ENCODE data around the gene AREL1. TPM values are rescaled to one million over a fixed set of nuclear protein-coding genes. Genes with fewer than 3 reads are reported as not detected.

Gene AREL1
- total and polyA plus RNA-seq, 2 donors = 12.2 to 15.5 TPM

GRCh38 chr14:74656964-74657363, 55.9 kb downstream of the AREL1 start:
- no peak for DNase-seq (ENCODE audit: low read depth in 6 of 9, low spot score in 9 of 9)
- peaks cover 17 to 22% of the 10 kb centered on the region in 2 donors for H3K36me3 ChIP-seq (ENCODE audit: control insufficient read depth in 2 of 2, insufficient read depth in 2 of 2, low read length in 1 of 2)
- 92% methylated on average over 3 of the region's 3 CpGs for WGBS
- H3K4me1 ChIP-seq (ENCODE audit: control insufficient read depth in 2 of 2, insufficient read depth in 2 of 2, low read length in 2 of 2) = no peaks in the 10 kb centered on the region
- no peaks in the 10 kb centered on the region for H3K27me3 ChIP-seq (ENCODE audit: control insufficient read depth in 2 of 2, insufficient read depth in 1 of 2, low read length in 1 of 2)
- H3K4me3 ChIP-seq (ENCODE audit: low read length in 2 of 2) = no peak overlapping the region
- H3K27ac ChIP-seq (ENCODE audit: low read depth in 1 of 2, low read length in 1 of 2) = no peak overlapping the region
- H3K9me3 ChIP-seq (ENCODE audit: control insufficient read depth in 2 of 2, insufficient read depth in 1 of 2, low read length in 1 of 2) = no peaks in the 10 kb centered on the region

- no peak for DNase-seq (ENCODE audit: low read depth in 6 of 9, low spot score in 9 of 9)
- 97% methylated on average over 2 of the region's 2 CpGs for WGBS
- H3K4me3 ChIP-seq (ENCODE audit: low read length in 2 of 2) = no peak overlapping the region
- no peaks in the 10 kb centered on the region for H3K4me1 ChIP-seq (ENCODE audit: control insufficient read depth in 2 of 2, insufficient read depth in 2 of 2, low read length in 2 of 2)
- no peaks in the 10 kb centered on the region for H3K9me3 ChIP-seq (ENCODE audit: control insufficient read depth in 2 of 2, insufficient read depth in 1 of 2, low read length in 1 of 2)
- H3K27me3 ChIP-seq (ENCODE audit: control insufficient read depth in 2 of 2, insufficient read depth in 1 of 2, low read length in 1 of 2) = no peaks in the 10 kb centered on the region
- H3K36me3 ChIP-seq (ENCODE audit: control insufficient read depth in 2 of 2, insufficient read depth in 2 of 2, low read length in 1 of 2) = peaks cover 7 to 11% of the 10 kb centered on the region in 2 donors
- no peak overlapping the region for H3K27ac ChIP-seq (ENCODE audit: low read depth in 1 of 2, low read length in 1 of 2)
Measured at GRCh38 chr14:74655599-74656395, 57.1 kb downstream of the AREL1 start.

DNA sequence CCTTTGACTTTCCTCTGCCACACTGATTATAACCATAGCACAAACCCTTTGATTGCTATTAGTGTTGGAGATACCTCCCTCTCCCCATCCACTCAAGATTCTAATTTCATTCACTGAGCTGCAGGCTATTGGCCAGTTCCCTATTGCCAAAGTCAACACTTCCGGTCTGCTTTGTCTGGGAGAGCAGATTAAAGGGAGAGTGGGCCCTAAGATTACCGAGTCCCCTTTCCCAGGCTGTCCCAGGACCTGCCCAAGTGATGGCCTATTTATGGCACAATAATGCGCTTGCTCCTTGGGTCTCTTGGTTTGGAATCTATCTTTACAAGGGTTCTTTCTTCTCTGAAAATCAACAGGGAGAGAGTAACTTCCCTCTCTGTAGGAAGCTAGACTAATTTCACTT, 57.9 kb downstream of the AREL1 start:
- H3K27ac ChIP-seq (ENCODE audit: low read depth in 1 of 2, low read length in 1 of 2) = no peak overlapping the region
- H3K36me3 ChIP-seq (ENCODE audit: control insufficient read depth in 2 of 2, insufficient read depth in 2 of 2, low read length in 1 of 2) = peaks cover 0 to 5% of the 10 kb centered on the region in 2 donors
- no peak for DNase-seq (ENCODE audit: low read depth in 6 of 9, low spot score in 9 of 9)
- H3K4me3 ChIP-seq (ENCODE audit: low read length in 2 of 2) = no peak overlapping the region
- no peaks in the 10 kb centered on the region for H3K4me1 ChIP-seq (ENCODE audit: control insufficient read depth in 2 of 2, insufficient read depth in 2 of 2, low read length in 2 of 2)
- WGBS = 97% methylated on average over 3 of the region's 3 CpGs
- no peaks in the 10 kb centered on the region for H3K27me3 ChIP-seq (ENCODE audit: control insufficient read depth in 2 of 2, insufficient read depth in 1 of 2, low read length in 1 of 2)
- H3K9me3 ChIP-seq (ENCODE audit: control insufficient read depth in 2 of 2, insufficient read depth in 1 of 2, low read length in 1 of 2) = no peaks in the 10 kb centered on the region

GRCh38 chr14:74653386-74654138, 59.3 kb downstream of the AREL1 start:
- Histone ChIP-seq H3K4me1 (ENCODE audit: control insufficient read depth in 2 of 2, insufficient read depth in 2 of 2, low read length in 2 of 2) (peaks cover 0 to 4% of the 10 kb centered on the region in 2 donors), H3K4me3 (ENCODE audit: low read length in 2 of 2) (no peak overlapping the region), H3K27ac (ENCODE audit: low read depth in 1 of 2, low read length in 1 of 2) (no peak overlapping the region), H3K27me3 (ENCODE audit: control insufficient read depth in 2 of 2, insufficient read depth in 1 of 2, low read length in 1 of 2) (no peaks in the 10 kb centered on the region), H3K36me3 (ENCODE audit: control insufficient read depth in 2 of 2, insufficient read depth in 2 of 2, low read length in 1 of 2) (peaks cover 0 to 5% of the 10 kb centered on the region in 2 donors), H3K9me3 (ENCODE audit: control insufficient read depth in 2 of 2, insufficient read depth in 1 of 2, low read length in 1 of 2) (no peaks in the 10 kb centered on the region)
- WGBS = 89% methylated on average over 15 of the region's 15 CpGs
- DNase-seq (ENCODE audit: low read depth in 6 of 9, low spot score in 9 of 9) = no peak

GRCh38 chr14:74652541-74652940, 60.3 kb downstream of the AREL1 start:
- H3K27me3 ChIP-seq (ENCODE audit: control insufficient read depth in 2 of 2, insufficient read depth in 1 of 2, low read length in 1 of 2) = no peaks in the 10 kb centered on the region
- WGBS = 86% methylated on average over 4 of the region's 4 CpGs
- peaks cover 0 to 6% of the 10 kb centered on the region in 2 donors for H3K4me1 ChIP-seq (ENCODE audit: control insufficient read depth in 2 of 2, insufficient read depth in 2 of 2, low read length in 2 of 2)
- H3K27ac ChIP-seq (ENCODE audit: low read depth in 1 of 2, low read length in 1 of 2) = no peak overlapping the region
- H3K36me3 ChIP-seq (ENCODE audit: control insufficient read depth in 2 of 2, insufficient read depth in 2 of 2, low read length in 1 of 2) = peaks cover 0 to 5% of the 10 kb centered on the region in 2 donors
- DNase-seq (ENCODE audit: low read depth in 6 of 9, low spot score in 9 of 9) = no peak
- no peak overlapping the region for H3K4me3 ChIP-seq (ENCODE audit: low read length in 2 of 2)
- H3K9me3 ChIP-seq (ENCODE audit: control insufficient read depth in 2 of 2, insufficient read depth in 1 of 2, low read length in 1 of 2) = no peaks in the 10 kb centered on the region

GRCh38 chr14:74650927-74651686, 61.8 kb downstream of the AREL1 start:
- peaks cover 0 to 6% of the 10 kb centered on the region in 2 donors for H3K4me1 ChIP-seq (ENCODE audit: control insufficient read depth in 2 of 2, insufficient read depth in 2 of 2, low read length in 2 of 2)
- no peak overlapping the region for H3K4me3 ChIP-seq (ENCODE audit: low read length in 2 of 2)
- H3K9me3 ChIP-seq (ENCODE audit: control insufficient read depth in 2 of 2, insufficient read depth in 1 of 2, low read length in 1 of 2) = no peaks in the 10 kb centered on the region
- H3K27ac ChIP-seq (ENCODE audit: low read depth in 1 of 2, low read length in 1 of 2) = no peak overlapping the region
- WGBS = 98% methylated on average over 1 of the region's 1 CpG
- peaks cover 0 to 5% of the 10 kb centered on the region in 2 donors for H3K36me3 ChIP-seq (ENCODE audit: control insufficient read depth in 2 of 2, insufficient read depth in 2 of 2, low read length in 1 of 2)
- DNase-seq (ENCODE audit: low read depth in 6 of 9, low spot score in 9 of 9) = no peak
- no peaks in the 10 kb centered on the region for H3K27me3 ChIP-seq (ENCODE audit: control insufficient read depth in 2 of 2, insufficient read depth in 1 of 2, low read length in 1 of 2)

- Histone ChIP-seq H3K27me3 (ENCODE audit: control insufficient read depth in 2 of 2, insufficient read depth in 1 of 2, low read length in 1 of 2) (no peaks in the 10 kb centered on the region), H3K27ac (ENCODE audit: low read depth in 1 of 2, low read length in 1 of 2) (no peak overlapping the region), H3K4me1 (ENCODE audit: control insufficient read depth in 2 of 2, insufficient read depth in 2 of 2, low read length in 2 of 2) (peaks cover 0 to 6% of the 10 kb centered on the region in 2 donors), H3K4me3 (ENCODE audit: low read length in 2 of 2) (no peak overlapping the region), H3K36me3 (ENCODE audit: control insufficient read depth in 2 of 2, insufficient read depth in 2 of 2, low read length in 1 of 2) (peaks cover 0 to 5% of the 10 kb centered on the region in 2 donors), H3K9me3 (ENCODE audit: control insufficient read depth in 2 of 2, insufficient read depth in 1 of 2, low read length in 1 of 2) (no peaks in the 10 kb centered on the region)
- no peak for DNase-seq (ENCODE audit: low read depth in 6 of 9, low spot score in 9 of 9)
- WGBS = over 99% methylated on average over 2 of the region's 2 CpGs
Measured at GRCh38 chr14:74649673-74650072, 63.2 kb downstream of the AREL1 start.

DNA sequence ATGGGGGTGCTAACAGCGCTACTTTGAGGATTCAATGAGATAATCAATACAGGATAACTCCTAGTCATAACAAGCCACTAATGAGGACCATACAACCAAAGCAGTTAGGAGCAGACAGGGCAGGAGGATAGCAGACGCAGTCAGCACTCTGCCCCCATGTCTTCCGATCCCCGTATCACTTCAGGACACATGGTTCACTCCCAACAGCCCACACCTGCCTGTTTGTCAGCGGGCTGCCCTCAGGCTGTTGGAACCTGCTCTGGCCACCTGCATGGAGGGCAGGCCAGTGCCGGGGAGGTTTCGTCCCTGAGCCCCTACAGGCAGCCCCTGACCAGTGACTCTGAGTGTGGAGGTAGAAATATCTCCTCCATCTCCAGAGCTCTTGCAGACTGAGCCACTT, 63.7 kb downstream of the AREL1 start:
- Histone ChIP-seq H3K27me3 (ENCODE audit: control insufficient read depth in 2 of 2, insufficient read depth in 1 of 2, low read length in 1 of 2) (no peaks in the 10 kb centered on the region), H3K36me3 (ENCODE audit: control insufficient read depth in 2 of 2, insufficient read depth in 2 of 2, low read length in 1 of 2) (peaks cover 0 to 3% of the 10 kb centered on the region in 2 donors), H3K4me1 (ENCODE audit: control insufficient read depth in 2 of 2, insufficient read depth in 2 of 2, low read length in 2 of 2) (peaks cover 0 to 6% of the 10 kb centered on the region in 2 donors), H3K4me3 (ENCODE audit: low read length in 2 of 2) (no peak overlapping the region), H3K9me3 (ENCODE audit: control insufficient read depth in 2 of 2, insufficient read depth in 1 of 2, low read length in 1 of 2) (no peaks in the 10 kb centered on the region), H3K27ac (ENCODE audit: low read depth in 1 of 2, low read length in 1 of 2) (no peak overlapping the region)
- 86% methylated on average over 7 of the region's 7 CpGs for WGBS
- DNase-seq (ENCODE audit: low read depth in 6 of 9, low spot score in 9 of 9) = no peak

Measured in thymus (tissue), 11 donors.